Gastrocnemius medialis (tissue), 4 donors: ENCODE measurements around the gene NFRKB. TPM values are rescaled to one million over a fixed set of nuclear protein-coding genes. Genes with fewer than 3 reads are reported as not detected.

Source experiments
- ATAC-seq, 2 donors: fragments of 150-250 bp; one replicate each; pipeline ENCODE4 v1.9.1; 2016
- DNase-seq, 2 donors: peaks; one replicate each; pipeline ENCODE4 v3.0.0-alpha.2; 2019
- H3K27ac ChIP-seq, 4 donors: fragments of 200-600 bp; sonication (generic); 1 replicate in 1 of 4; 2 replicates in 3 of 4; pipeline ENCODE4 v1.5.1; 2016 to 2018; ENCODE audit warnings: mild to moderate bottlenecking in 2 of 4, moderate library complexity in 1 of 4
- H3K27me3 ChIP-seq, 3 donors: fragments of 200-600 bp; sonication (generic) in 2 of 3; 1 replicate in 1 of 3; 2 replicates in 2 of 3; pipeline versions ENCODE4 v1.5.1 to v1.6.0; 2016 to 2019; ENCODE audit warnings: mild to moderate bottlenecking in 1 of 3, moderate library complexity in 1 of 3
- H3K36me3 ChIP-seq, 2 donors: fragments of 200-600 bp; sonication (generic) in 1 of 2; one replicate each; pipeline ENCODE4 v1.5.1; 2017 to 2018
- H3K4me1 ChIP-seq, 2 donors: fragments of 200-600 bp; sonication (generic) in 1 of 2; one replicate each; pipeline ENCODE4 v1.5.1; 2016 to 2017; ENCODE audit warnings: mild to moderate bottlenecking in 2 of 2
- H3K4me3 ChIP-seq, 4 donors: fragments of 200-600 bp; sonication (generic) in 3 of 4; 1 replicate in 1 of 4; 2 replicates in 3 of 4; pipeline ENCODE4 v1.5.1; 2016 to 2019; ENCODE audit warnings: mild to moderate bottlenecking in 2 of 4
- H3K9me3 ChIP-seq, 3 donors: fragments of 200-600 bp; sonication (generic) in 2 of 3; 1 replicate in 1 of 3; 2 replicates in 2 of 3; pipeline ENCODE4 v1.5.1; 2016 to 2019
- CTCF ChIP-seq, 5 experiments: fragments of 450-650 bp in 3 of 5; fragments of 200-600 bp in 2 of 5; sonication (generic) in 2 of 5; IDR thresholded peaks in 4 of 5; conservative IDR thresholded peaks in 1 of 5; 1 replicate in 4 of 5; 2 replicates in 1 of 5; pipeline ENCODE4 v1.5.1; 2016 to 2019; ENCODE audit warnings: antibody characterized with exemption in 5 of 5, mild to moderate bottlenecking in 3 of 5, moderate library complexity in 3 of 5
- POLR2A ChIP-seq, 2 donors: fragments of 450-650 bp; IDR thresholded peaks; one replicate each; pipeline ENCODE4 v1.6.1; 2017; ENCODE audit warnings: antibody characterized with exemption in 2 of 2, mild to moderate bottlenecking in 2 of 2, moderate library complexity in 2 of 2
- in situ Hi-C, 4 donors: fragments of 200-750 bp; cut with MboI; loops; one replicate each; pipeline versions ENCODE4 v1.15.0 to v1.8.0; 2017; ENCODE audit warnings: low sequenced_read_pairs in 4 of 4
- intact Hi-C: fragments of 100-400 bp; cut with DNase I; formaldehyde crosslinking; loops from one replicate; pipeline ENCODE4 v1.15.1; 2023; ENCODE audit warnings: low total_unique reads
- total RNA-seq, 4 donors: library from RNA; depleted of rRNA; stranded (reverse); fragments of >200 nt; gene quantifications; one replicate each; pipeline versions ENCODE4 v1.1.0 to v1.2.3, GENCODE V29; 2016

Gene NFRKB
- total RNA-seq, 4 donors from 2014 or later: 22.5 to 34.3 (median 23.4) TPM

GRCh38 chr11:129932381-129933067, 37.1 kb upstream of the NFRKB start:
- peaks cover 0 to 29% of the 10 kb centered on the region in 2 donors for H3K36me3 ChIP-seq
- intact Hi-C loops (no loop called here), in situ Hi-C loops (no loop called here)
- no peak for TF ChIP-seq CTCF (IDR thresholded peaks at IDR 0.05 in 4 of 5, conservative IDR thresholded peaks at IDR 0.05 in 1 of 5)
- no peak for TF ChIP-seq POLR2A (IDR thresholded peaks at IDR 0.05)
- H3K9me3 ChIP-seq: no peaks in the 10 kb centered on the region
- no peaks in the 10 kb centered on the region for H3K4me1 ChIP-seq
- no peak overlapping the region for H3K4me3 ChIP-seq
- ATAC-seq (no peak), DNase-seq (no peak)
- H3K27me3 ChIP-seq: no peaks in the 10 kb centered on the region
- H3K27ac ChIP-seq: no peak overlapping the region

GRCh38 chr11:129930743-129931142, 35.4 kb upstream of the NFRKB start:
- Histone ChIP-seq H3K36me3 (peaks cover 0 to 24% of the 10 kb centered on the region in 2 donors), H3K4me1 (no peaks in the 10 kb centered on the region), H3K27ac (no peak overlapping the region), H3K9me3 (no peaks in the 10 kb centered on the region), H3K27me3 (no peaks in the 10 kb centered on the region), H3K4me3 (no peak overlapping the region)
- intact Hi-C loops: no loop called here
- DNase-seq (no peak), ATAC-seq (no peak)
- TF ChIP-seq CTCF (IDR thresholded peaks at IDR 0.05 in 4 of 5, conservative IDR thresholded peaks at IDR 0.05 in 1 of 5) (no peak), POLR2A (IDR thresholded peaks at IDR 0.05) (no peak)
- in situ Hi-C loops: no loop called here

DNA sequence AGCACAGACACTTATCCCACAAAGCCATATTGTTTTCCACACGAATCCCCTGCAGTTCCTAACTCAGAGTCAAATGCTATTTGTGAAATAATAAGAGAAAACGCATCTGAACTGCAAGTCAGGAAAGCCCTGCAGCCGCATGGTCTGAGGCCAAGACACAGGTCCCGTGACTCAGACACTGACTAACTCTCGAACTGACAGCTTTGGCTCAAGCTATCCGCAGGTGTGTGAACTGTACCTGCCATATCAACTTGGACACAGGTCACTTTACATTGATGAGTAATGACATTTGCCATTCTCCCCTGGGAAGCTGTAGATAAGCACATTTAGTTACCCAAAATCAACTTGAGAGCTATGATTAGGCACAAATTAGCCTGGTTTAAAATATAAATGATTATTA, 34.9 kb upstream of the NFRKB start:
- in situ Hi-C loops: no loop called here
- H3K4me1 ChIP-seq: no peaks in the 10 kb centered on the region
- intact Hi-C loops: no loop called here
- TF ChIP-seq CTCF (IDR thresholded peaks at IDR 0.05 in 4 of 5, conservative IDR thresholded peaks at IDR 0.05 in 1 of 5): no peak
- TF ChIP-seq POLR2A (IDR thresholded peaks at IDR 0.05): no peak
- H3K9me3 ChIP-seq: no peaks in the 10 kb centered on the region
- H3K36me3 ChIP-seq: peaks cover 0 to 24% of the 10 kb centered on the region in 2 donors
- ATAC-seq (no peak), DNase-seq (no peak)
- no peaks in the 10 kb centered on the region for H3K27me3 ChIP-seq
- no peak overlapping the region for H3K4me3 ChIP-seq
- H3K27ac ChIP-seq: no peak overlapping the region

GRCh38 chr11:129929721-129930120, 34.3 kb upstream of the NFRKB start:
- ATAC-seq (no peak), DNase-seq (no peak)
- H3K4me1 ChIP-seq: no peaks in the 10 kb centered on the region
- no peaks in the 10 kb centered on the region for H3K9me3 ChIP-seq
- H3K27ac ChIP-seq: no peak overlapping the region
- no peaks in the 10 kb centered on the region for H3K27me3 ChIP-seq
- intact Hi-C loops: no loop called here
- TF ChIP-seq POLR2A (IDR thresholded peaks at IDR 0.05): no peak
- TF ChIP-seq CTCF (IDR thresholded peaks at IDR 0.05 in 4 of 5, conservative IDR thresholded peaks at IDR 0.05 in 1 of 5): no peak
- in situ Hi-C loops: loop anchor here in 3 of 4 donors (5.0 kb wide), 1 partner anchor 203 kb away; no protein-coding TSS in a partner anchor
- peaks cover 0 to 25% of the 10 kb centered on the region in 2 donors for H3K36me3 ChIP-seq
- H3K4me3 ChIP-seq: no peak overlapping the region
